Measurements from ENCODE around the gene MTCH1.

The MTCH1 gene

GRCh38 chr6:37014667-37015066 is 28.7 kb upstream of the MTCH1 start:
- TF ChIP-seq, protein P1, sequence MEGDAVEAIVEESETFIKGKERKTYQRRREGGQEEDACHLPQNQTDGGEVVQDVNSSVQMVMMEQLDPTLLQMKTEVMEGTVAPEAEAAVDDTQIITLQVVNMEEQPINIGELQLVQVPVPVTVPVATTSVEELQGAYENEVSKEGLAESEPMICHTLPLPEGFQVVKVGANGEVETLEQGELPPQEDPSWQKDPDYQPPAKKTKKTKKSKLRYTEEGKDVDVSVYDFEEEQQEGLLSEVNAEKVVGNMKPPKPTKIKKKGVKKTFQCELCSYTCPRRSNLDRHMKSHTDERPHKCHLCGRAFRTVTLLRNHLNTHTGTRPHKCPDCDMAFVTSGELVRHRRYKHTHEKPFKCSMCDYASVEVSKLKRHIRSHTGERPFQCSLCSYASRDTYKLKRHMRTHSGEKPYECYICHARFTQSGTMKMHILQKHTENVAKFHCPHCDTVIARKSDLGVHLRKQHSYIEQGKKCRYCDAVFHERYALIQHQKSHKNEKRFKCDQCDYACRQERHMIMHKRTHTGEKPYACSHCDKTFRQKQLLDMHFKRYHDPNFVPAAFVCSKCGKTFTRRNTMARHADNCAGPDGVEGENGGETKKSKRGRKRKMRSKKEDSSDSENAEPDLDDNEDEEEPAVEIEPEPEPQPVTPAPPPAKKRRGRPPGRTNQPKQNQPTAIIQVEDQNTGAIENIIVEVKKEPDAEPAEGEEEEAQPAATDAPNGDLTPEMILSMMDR (IDR thresholded peaks at IDR 0.05), result no peak

DNA sequence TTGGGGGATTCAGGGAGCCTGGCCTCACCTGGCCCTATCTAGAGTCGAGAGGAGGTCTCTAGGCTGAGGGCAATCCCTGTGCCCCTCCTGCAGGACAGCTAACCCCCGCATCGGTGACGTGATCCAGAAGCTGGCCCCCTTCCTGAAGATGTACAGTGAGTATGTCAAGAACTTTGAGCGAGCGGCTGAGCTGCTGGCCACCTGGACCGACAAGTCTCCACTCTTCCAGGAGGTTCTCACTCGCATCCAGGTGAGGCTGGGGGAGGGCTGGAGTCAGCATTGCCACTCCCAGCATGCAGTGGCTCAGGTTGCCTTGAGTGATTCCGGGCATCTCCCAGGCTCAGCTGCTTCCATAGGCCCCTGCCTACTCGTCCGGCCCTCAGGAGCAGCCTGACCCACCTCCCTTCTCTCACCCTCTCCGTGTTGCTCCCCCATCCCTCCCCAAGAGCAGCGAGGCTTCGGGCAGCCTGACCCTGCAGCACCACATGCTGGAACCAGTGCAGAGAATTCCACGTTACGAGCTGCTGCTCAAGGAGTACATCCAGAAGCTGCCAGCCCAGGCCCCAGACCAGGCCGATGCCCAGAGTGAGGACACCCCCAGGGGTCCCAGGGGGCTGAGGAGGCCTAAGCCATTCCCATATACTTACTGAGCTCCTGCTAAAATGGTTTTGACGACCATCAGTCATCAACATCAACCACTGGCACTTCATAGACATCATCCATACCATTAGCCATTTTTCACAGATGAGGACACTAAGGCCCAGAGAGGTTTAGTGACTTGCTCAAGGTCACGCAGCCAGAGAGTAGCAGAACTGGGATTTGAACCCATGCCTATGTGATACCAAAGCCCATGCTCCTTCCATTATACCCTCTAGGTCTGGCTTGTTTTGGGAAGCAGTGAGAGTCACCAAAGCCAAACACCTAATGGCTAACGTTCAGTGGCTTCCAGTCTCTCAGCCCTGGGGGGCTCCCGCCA is 27.8 kb upstream of the MTCH1 start:
- TF ChIP-seq, protein P1 (IDR thresholded peaks at IDR 0.05), result no peak

- TF ChIP-seq, protein P1 (IDR thresholded peaks at IDR 0.05), result no peak
Measured at GRCh38 chr6:37011656-37012378, 25.8 kb upstream of the MTCH1 start.

DNA sequence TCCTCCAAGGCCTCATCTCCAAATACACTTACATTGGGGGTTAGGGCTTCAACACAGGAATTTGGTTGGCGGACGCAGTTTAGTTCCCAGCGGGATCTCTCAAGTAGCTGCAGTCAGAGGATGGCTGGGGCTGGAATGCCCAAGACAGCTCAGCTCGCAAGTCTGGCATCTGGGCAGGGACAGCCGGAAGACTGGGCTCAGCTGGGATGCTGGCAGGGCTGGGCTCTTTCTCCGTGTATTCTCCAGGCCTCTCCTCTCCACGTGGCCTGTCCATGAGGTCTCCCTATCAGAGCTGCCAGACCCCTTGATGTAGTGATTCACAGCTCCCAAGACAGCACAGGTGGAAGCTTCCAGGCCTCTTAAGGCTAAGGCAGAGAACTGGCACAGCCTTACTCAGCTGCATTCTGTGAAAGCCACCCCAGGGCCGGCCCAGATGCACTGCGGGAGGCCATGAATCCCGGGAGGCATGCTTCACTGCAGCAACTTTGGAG is 24.5 kb upstream of the MTCH1 start:
- TF ChIP-seq, protein P1 (IDR thresholded peaks at IDR 0.05), result no peak

- TF ChIP-seq, protein P1 (IDR thresholded peaks at IDR 0.05), result no peak
Measured at GRCh38 chr6:37008484-37009465, 22.8 kb upstream of the MTCH1 start.

- TF ChIP-seq, protein P1 (IDR thresholded peaks at IDR 0.05), result no peak
Measured at GRCh38 chr6:37007340-37008043, 21.5 kb upstream of the MTCH1 start.
